CD4-positive, alpha-beta T cell (primary cell): ENCODE data around the gene CDK9. TPM values are rescaled to one million over a fixed set of nuclear protein-coding genes. Genes with fewer than 3 reads are reported as not detected.
A peak's percentile ranks its signal among the peaks of the same experiment; 100 is the strongest.

Source experiments
- ATAC-seq: fragments of 200-7000 bp; cut with Tn5 transposase; one replicate; pipeline ENCODE4 v1.10.0; 2022; ENCODE audit warnings: mild to moderate bottlenecking; ENCODE audit not compliant: poor library complexity
- CTCF ChIA-PET: fragments of 350-600 bp; sonication (Branson Sonifier 250); formaldehyde crosslinking; loops from one replicate; lab custom pipeline; 2021; ENCODE audit warnings: antibody characterized with exemption, inconsistent platforms; lab: Charles Lee
- POLR2A ChIA-PET: fragments of 350-600 bp; sonication (Branson Sonifier 250); formaldehyde crosslinking; loops from one replicate; lab custom pipeline; 2021; ENCODE audit warnings: antibody characterized with exemption, inconsistent platforms; lab: Charles Lee
- DNase-seq, 14 experiments: peaks; one replicate each; pipeline ENCODE4 v3.0.0-alpha.2; 2013 to 2020; ENCODE audit warnings: mixed read lengths in 2 of 14
- H3K27ac ChIP-seq, 2 donors: one replicate each; pipeline versions ENCODE4 v1.5.1 to v1.7.0; 2013; ENCODE audit warnings: low read length in 2 of 2, low read depth in 1 of 2, mild to moderate bottlenecking in 1 of 2
- H3K27me3 ChIP-seq, 2 experiments: 1 replicate in 1 of 2; 2 replicates in 1 of 2; pipeline versions ENCODE4 v1.6.1 to v1.7.0; 2013; ENCODE audit warnings: low read length in 2 of 2, control low read depth in 1 of 2, mild to moderate bottlenecking in 1 of 2, moderate library complexity in 1 of 2; ENCODE audit not compliant: insufficient read depth in 2 of 2, control insufficient read depth in 1 of 2
- H3K36me3 ChIP-seq: one replicate; pipeline ENCODE4 v1.6.1; 2013; ENCODE audit warnings: low read length, control low read depth; ENCODE audit not compliant: insufficient read depth
- H3K4me1 ChIP-seq: one replicate; pipeline ENCODE4 v1.6.1; 2013; ENCODE audit warnings: low read length, control low read depth; ENCODE audit not compliant: insufficient read depth
- H3K4me3 ChIP-seq: one replicate; pipeline ENCODE4 v1.5.1; 2013; ENCODE audit warnings: mild to moderate bottlenecking, low read length, moderate library complexity
- H3K9me3 ChIP-seq, 2 experiments: 1 replicate in 1 of 2; 2 replicates in 1 of 2; pipeline versions ENCODE4 v1.6.1 to v1.7.0; 2013; ENCODE audit warnings: low read length in 2 of 2, mild to moderate bottlenecking in 2 of 2, control low read depth in 1 of 2, moderate library complexity in 1 of 2; ENCODE audit not compliant: control insufficient read depth in 1 of 2, insufficient read depth in 1 of 2
- H3K27ac Mint-ChIP-seq: one replicate; pipeline ENCODE4 v1.8.0; 2020; ENCODE audit warnings: mixed read lengths
- H3K27me3 Mint-ChIP-seq: one replicate; pipeline ENCODE4 v1.8.0; 2021; ENCODE audit warnings: mixed read lengths
- H3K36me3 Mint-ChIP-seq: one replicate; pipeline ENCODE4 v1.8.0; 2021; ENCODE audit warnings: low read depth, mixed read lengths
- H3K4me1 Mint-ChIP-seq: one replicate; pipeline ENCODE4 v1.8.0; 2021; ENCODE audit warnings: low read depth, mixed read lengths
- H3K4me3 Mint-ChIP-seq: one replicate; pipeline ENCODE4 v1.8.0; 2020; ENCODE audit warnings: mild to moderate bottlenecking, mixed read lengths
- H3K9me3 Mint-ChIP-seq: one replicate; pipeline ENCODE4 v1.8.0; 2020; ENCODE audit warnings: mixed read lengths
- intact Hi-C, 2 experiments: fragments of 100-400 bp; cut with DNase I in 1 of 2; cut with micrococcal nuclease in 1 of 2; formaldehyde crosslinking; loops; one replicate each; pipeline versions ENCODE4 v1.15.1 to v1.9.0; 2023 to 2025; cut with DNase I, micrococcal nuclease
- microRNA-seq: library from miRNA; unstranded; fragments of <30 nt; microRNA quantifications from one replicate; pipeline ENCODE4 v1.2.0, GENCODE V29; 2021; ENCODE audit warnings: borderline microRNAs expressed, borderline replicate concordance
- total RNA-seq, 174 experiments: library from RNA in 2 of 174; stranded (reverse) in 2 of 174; gene quantifications; one replicate each; pipeline ENCODE4 v1.2.3 and lab custom pipeline; 2021 to 2026
- TF ChIP-seq, protein P1 (sequence below): fragments of 200-600 bp; IDR thresholded peaks from one replicate; pipeline ENCODE4 v1.8.0; 2022; ENCODE audit warnings: antibody characterized with exemption, mild to moderate bottlenecking

CDK9 gene
- total RNA-seq, 2 experiments from 2014 or later, result 117 to 121 TPM

- ATAC-seq, result no peak
- Histone ChIP-seq H3K4me1 (peaks cover 7% of the 10 kb centered on the region), H3K27me3 (no peaks in the 10 kb centered on the region), H3K27ac (no peak overlapping the region), H3K9me3 (no peaks in the 10 kb centered on the region), H3K4me3 (no peak overlapping the region), H3K36me3 (peaks cover 13% of the 10 kb centered on the region)
- peaks cover 3% of the 10 kb centered on the region for H3K4me1 Mint-ChIP-seq
- H3K4me3 Mint-ChIP-seq, result no peak overlapping the region
- DNase-seq, result no peak
- no peak overlapping the region for H3K27ac Mint-ChIP-seq
- no peaks in the 10 kb centered on the region for H3K9me3 Mint-ChIP-seq
- ChIA-PET CTCF (interaction anchor here (1.0 kb wide), 1 partner anchor 33 kb away, joined by 3 read pairs; no protein-coding TSS in a partner anchor), POLR2A (no interaction called here)
- intact Hi-C loops, result no loop called here
- TF ChIP-seq, protein P1, sequence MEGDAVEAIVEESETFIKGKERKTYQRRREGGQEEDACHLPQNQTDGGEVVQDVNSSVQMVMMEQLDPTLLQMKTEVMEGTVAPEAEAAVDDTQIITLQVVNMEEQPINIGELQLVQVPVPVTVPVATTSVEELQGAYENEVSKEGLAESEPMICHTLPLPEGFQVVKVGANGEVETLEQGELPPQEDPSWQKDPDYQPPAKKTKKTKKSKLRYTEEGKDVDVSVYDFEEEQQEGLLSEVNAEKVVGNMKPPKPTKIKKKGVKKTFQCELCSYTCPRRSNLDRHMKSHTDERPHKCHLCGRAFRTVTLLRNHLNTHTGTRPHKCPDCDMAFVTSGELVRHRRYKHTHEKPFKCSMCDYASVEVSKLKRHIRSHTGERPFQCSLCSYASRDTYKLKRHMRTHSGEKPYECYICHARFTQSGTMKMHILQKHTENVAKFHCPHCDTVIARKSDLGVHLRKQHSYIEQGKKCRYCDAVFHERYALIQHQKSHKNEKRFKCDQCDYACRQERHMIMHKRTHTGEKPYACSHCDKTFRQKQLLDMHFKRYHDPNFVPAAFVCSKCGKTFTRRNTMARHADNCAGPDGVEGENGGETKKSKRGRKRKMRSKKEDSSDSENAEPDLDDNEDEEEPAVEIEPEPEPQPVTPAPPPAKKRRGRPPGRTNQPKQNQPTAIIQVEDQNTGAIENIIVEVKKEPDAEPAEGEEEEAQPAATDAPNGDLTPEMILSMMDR, result no peak
- H3K36me3 Mint-ChIP-seq, result no peaks in the 10 kb centered on the region
- H3K27me3 Mint-ChIP-seq, result no peaks in the 10 kb centered on the region
Measured at GRCh38 chr9:127837346-127837745, 51.5 kb downstream of the CDK9 start.

- TF ChIP-seq, protein P1, result no peak
- Histone ChIP-seq H3K4me3 (no peak overlapping the region), H3K27ac (no peak overlapping the region), H3K4me1 (peaks cover 6% of the 10 kb centered on the region), H3K9me3 (no peaks in the 10 kb centered on the region), H3K27me3 (no peaks in the 10 kb centered on the region), H3K36me3 (peaks cover 13% of the 10 kb centered on the region)
- H3K36me3 Mint-ChIP-seq, result no peaks in the 10 kb centered on the region
- H3K9me3 Mint-ChIP-seq, result no peaks in the 10 kb centered on the region
- H3K27ac Mint-ChIP-seq, result no peak overlapping the region
- DNase-seq, result peak in 2 of 14 experiments; percentile 55 to 72
- H3K27me3 Mint-ChIP-seq, result no peaks in the 10 kb centered on the region
- ChIA-PET POLR2A (no interaction called here), CTCF (no interaction called here)
- no peak overlapping the region for H3K4me3 Mint-ChIP-seq
- no peak for ATAC-seq
- H3K4me1 Mint-ChIP-seq, result no peaks in the 10 kb centered on the region
- intact Hi-C loops, result no loop called here
Measured at GRCh38 chr9:127838375-127839078, 52.7 kb downstream of the CDK9 start.

Small RNA genes within 50 kb of the gene (microRNA-seq; reads per million reads assigned to microRNA genes)
- gene MIR2861, result not detected
- gene MIR3960, result not detected

Other genes with a start within 250 kb of the CDK9 start
- 1 to 10 TPM; 1.9 to 3.4 TPM for gene STXBP1, start 173.8 kb upstream of the CDK9 start, total RNA-seq
- under 1 TPM in 1 of 2 experiments, not detected in 1; 0.11 TPM for gene CFAP157, start 79.0 kb upstream of the CDK9 start, total RNA-seq
- gene PTRH1, start 70.4 kb upstream of the CDK9 start, total RNA-seq, result 1 to 10 TPM; 4.5 to 5.9 TPM
- gene TTC16, start 70.0 kb upstream of the CDK9 start, total RNA-seq, result 1 to 10 TPM; 1.6 to 2.1 TPM
- 1 to 10 TPM; 7.6 to 8.2 TPM for gene TOR2A, start 50.7 kb upstream of the CDK9 start, total RNA-seq
- gene SH2D3C, start 7.4 kb upstream of the CDK9 start, total RNA-seq, result 10 to 100 TPM; 10.9 to 11.8 TPM
- gene FPGS, start 16.8 kb downstream of the CDK9 start, total RNA-seq, result 10 to 100 TPM; 58.0 to 66.6 TPM
- gene ENG, start 68.6 kb downstream of the CDK9 start, total RNA-seq, result 1 to 10 TPM; 2.5 to 2.6 TPM
- 10 to 100 TPM; 46.7 to 52.6 TPM for gene AK1, start 91.6 kb downstream of the CDK9 start, total RNA-seq
- 10 to 100 TPM; 93.1 to 97.5 TPM for gene ST6GALNAC6, start 113.6 kb downstream of the CDK9 start, total RNA-seq
- 10 to 100 TPM; 28.7 to 30.2 TPM for gene ST6GALNAC4, start 131.0 kb downstream of the CDK9 start, total RNA-seq
- 1 to 10 TPM; 2.9 to 3.3 TPM for gene PIP5KL1, start 144.7 kb downstream of the CDK9 start, total RNA-seq
- gene DPM2, start 151.8 kb downstream of the CDK9 start, total RNA-seq, result 10 to 100 TPM; 41.7 to 47.6 TPM
- 100 to 1,000 TPM; 440 to 463 TPM for gene EEIG1, start 195.0 kb downstream of the CDK9 start, total RNA-seq